Activated naive CD4-positive, alpha-beta T cell treated with anti-CD3 and anti-CD28 coated beads, Interleukin-2, amount 10 ng/mL, durations not matched to agents 7 days and 5 days (primary cell): ENCODE results near the gene PRRX2.

Source experiments
- CTCF ChIA-PET: fragments of 350-600 bp; sonication (Branson Sonifier 250); formaldehyde crosslinking; loops from one replicate; lab custom pipeline; 2021; ENCODE audit warnings: antibody characterized with exemption; lab: Charles Lee
- DNase-seq: peaks from one replicate; pipeline ENCODE4 v3.0.0-alpha.2; 2020
- H3K27ac Mint-ChIP-seq: one replicate; pipeline ENCODE4 v1.8.0; 2021; ENCODE audit warnings: mild to moderate bottlenecking, moderate library complexity, mixed read lengths
- H3K27me3 Mint-ChIP-seq: one replicate; pipeline ENCODE4 v1.8.0; 2021; ENCODE audit warnings: mild to moderate bottlenecking, mixed read lengths
- H3K36me3 Mint-ChIP-seq: one replicate; pipeline ENCODE4 v1.8.0; 2021; ENCODE audit warnings: mixed read lengths
- H3K4me1 Mint-ChIP-seq: one replicate; pipeline ENCODE4 v1.8.0; 2021; ENCODE audit warnings: mixed read lengths
- H3K4me3 Mint-ChIP-seq: one replicate; pipeline ENCODE4 v1.8.0; 2021; ENCODE audit warnings: mild to moderate bottlenecking, moderate library complexity, mixed read lengths
- H3K9me3 Mint-ChIP-seq: one replicate; pipeline ENCODE4 v1.8.0; 2021; ENCODE audit warnings: mixed read lengths

Gene PRRX2

GRCh38 chr9:129665389-129665775 lies at the start of gene PRRX2:
Gene PRRX2 (plus strand): TSS chr9:129665647. CDS start chr9:129665868, 221 bp downstream.
- no peaks in the 10 kb centered on the region for H3K9me3 Mint-ChIP-seq
- H3K27me3 Mint-ChIP-seq: peaks cover 84% of the 10 kb centered on the region
- DNase-seq: peak; percentile 62
- H3K4me1 Mint-ChIP-seq: peaks cover 8% of the 10 kb centered on the region
- CTCF ChIA-PET: interaction anchor here (0.6 kb wide), 1 partner anchor 24 kb away, joined by 3 read pairs; no protein-coding TSS in a partner anchor
- H3K36me3 Mint-ChIP-seq: no peaks in the 10 kb centered on the region
- no peak within 1 kb of the TSS for H3K27ac Mint-ChIP-seq
- peak within 1 kb of the TSS; percentile 65 for H3K4me3 Mint-ChIP-seq

- peaks cover 84% of the 10 kb centered on the region for H3K27me3 Mint-ChIP-seq
- no peak overlapping the region for H3K4me3 Mint-ChIP-seq
- peaks cover 5% of the 10 kb centered on the region for H3K4me1 Mint-ChIP-seq
- no peak overlapping the region for H3K27ac Mint-ChIP-seq
- no peaks in the 10 kb centered on the region for H3K9me3 Mint-ChIP-seq
- CTCF ChIA-PET: interaction anchor here (1.1 kb wide), 1 partner anchor 486 kb away, joined by 3 read pairs; no protein-coding TSS in a partner anchor
- DNase-seq: peak; percentile 55
- H3K36me3 Mint-ChIP-seq: no peaks in the 10 kb centered on the region
Measured at GRCh38 chr9:129617167-129617566, 48.3 kb upstream of the PRRX2 start.

- peaks cover 20% of the 10 kb centered on the region for H3K4me1 Mint-ChIP-seq
- no peaks in the 10 kb centered on the region for H3K36me3 Mint-ChIP-seq
- peaks cover 76% of the 10 kb centered on the region for H3K27me3 Mint-ChIP-seq
- peak; percentile 30 for DNase-seq
- CTCF ChIA-PET: interaction anchor here (0.8 to 7.3 kb wide), 5 partner anchors 7 to 480 kb away, joined by 3 to 63 read pairs (median 3); no protein-coding TSS in a partner anchor
- H3K9me3 Mint-ChIP-seq: no peaks in the 10 kb centered on the region
- H3K27ac Mint-ChIP-seq: no peak overlapping the region
- H3K4me3 Mint-ChIP-seq: no peak overlapping the region
Measured at GRCh38 chr9:129619787-129620668, 45.4 kb upstream of the PRRX2 start.

GRCh38 chr9:129620669-129621295 lies 44.7 kb upstream of the PRRX2 start, which contains the start of gene C9orf50:
Gene C9orf50 (minus strand): TSS chr9:129621101. CDS start chr9:129620574, 527 bp downstream.
- Mint-ChIP-seq H3K27ac (no peak within 1 kb of the TSS), H3K36me3 (no peaks in the 10 kb centered on the region), H3K9me3 (no peaks in the 10 kb centered on the region), H3K27me3 (peaks cover 69% of the 10 kb centered on the region), H3K4me1 (peaks cover 25% of the 10 kb centered on the region), H3K4me3 (no peak within 1 kb of the TSS)
- CTCF ChIA-PET: interaction anchor here (0.8 to 7.3 kb wide), 7 partner anchors 8 to 491 kb away, joined by 3 to 63 read pairs (median 3); no protein-coding TSS in a partner anchor
- no peak for DNase-seq

- Mint-ChIP-seq H3K27ac (no peak overlapping the region), H3K9me3 (no peaks in the 10 kb centered on the region), H3K4me1 (peaks cover 41% of the 10 kb centered on the region), H3K4me3 (no peak overlapping the region), H3K36me3 (peaks cover 11% of the 10 kb centered on the region), H3K27me3 (peaks cover 55% of the 10 kb centered on the region)
- CTCF ChIA-PET: interaction anchor here (1.0 to 7.3 kb wide), 10 partner anchors 11 to 492 kb away, joined by 3 to 63 read pairs (median 8); no protein-coding TSS in a partner anchor
- DNase-seq: no peak
Measured at GRCh38 chr9:129623331-129623730, 42.1 kb upstream of the PRRX2 start.

- H3K27me3 Mint-ChIP-seq: peaks cover 46% of the 10 kb centered on the region
- H3K9me3 Mint-ChIP-seq: no peaks in the 10 kb centered on the region
- peak; percentile 84 for DNase-seq
- peak overlapping the region; percentile 92 for H3K27ac Mint-ChIP-seq
- H3K36me3 Mint-ChIP-seq: peaks cover 14% of the 10 kb centered on the region
- peaks cover 47% of the 10 kb centered on the region for H3K4me1 Mint-ChIP-seq
- CTCF ChIA-PET: interaction anchor here (0.7 to 7.3 kb wide), 35 partner anchors 8 to 715 kb away, joined by 3 to 63 read pairs (median 4); partner anchors contain the start of genes IER5L and PTPA
- peak overlapping the region; percentile 59 for H3K4me3 Mint-ChIP-seq
Measured at GRCh38 chr9:129624168-129624759, 41.2 kb upstream of the PRRX2 start.

- Mint-ChIP-seq H3K36me3 (peaks cover 14% of the 10 kb centered on the region), H3K9me3 (no peaks in the 10 kb centered on the region), H3K27ac (peak overlapping the region; percentile 92), H3K4me3 (peak overlapping the region; percentile 81), H3K27me3 (peaks cover 39% of the 10 kb centered on the region), H3K4me1 (peaks cover 48% of the 10 kb centered on the region)
- CTCF ChIA-PET: interaction anchor here (0.7 to 7.3 kb wide), 28 partner anchors 9 to 716 kb away, joined by 3 to 63 read pairs (median 4); partner anchors contain the start of gene IER5L
- DNase-seq: peak; percentile 47
Measured at GRCh38 chr9:129624947-129625346, 40.5 kb upstream of the PRRX2 start.

- H3K36me3 Mint-ChIP-seq: peaks cover 14% of the 10 kb centered on the region
- peaks cover 57% of the 10 kb centered on the region for H3K4me1 Mint-ChIP-seq
- H3K4me3 Mint-ChIP-seq: peak within 1 kb of the TSS; percentile 81
- CTCF ChIA-PET: interaction anchor here (1.1 to 7.3 kb wide), 8 partner anchors 13 to 511 kb away, joined by 5 to 63 read pairs (median 17); no protein-coding TSS in a partner anchor
- H3K27ac Mint-ChIP-seq: peak within 1 kb of the TSS; percentile 92
- H3K9me3 Mint-ChIP-seq: no peaks in the 10 kb centered on the region
- peak; percentile 89 for DNase-seq
- H3K27me3 Mint-ChIP-seq: peaks cover 28% of the 10 kb centered on the region
Measured at GRCh38 chr9:129626079-129626624, 39.3 kb upstream of the PRRX2 start, which contains the start of gene NTMT1. Gene NTMT1 (plus strand): TSS chr9:129626163. CDS start chr9:129632704, 6,541 bp downstream.

GRCh38 chr9:129626625-129627284 lies 38.7 kb upstream of the PRRX2 start:
- DNase-seq: peak; percentile 61
- peak overlapping the region; percentile 91 for H3K27ac Mint-ChIP-seq
- CTCF ChIA-PET: interaction anchor here (0.5 to 7.3 kb wide), 6 partner anchors 12 to 495 kb away, joined by 3 to 63 read pairs (median 4); no protein-coding TSS in a partner anchor
- peaks cover 22% of the 10 kb centered on the region for H3K27me3 Mint-ChIP-seq
- H3K9me3 Mint-ChIP-seq: no peaks in the 10 kb centered on the region
- peak overlapping the region; percentile 81 for H3K4me3 Mint-ChIP-seq
- peaks cover 16% of the 10 kb centered on the region for H3K36me3 Mint-ChIP-seq
- peaks cover 59% of the 10 kb centered on the region for H3K4me1 Mint-ChIP-seq

- peak overlapping the region; percentile 91 for H3K27ac Mint-ChIP-seq
- peaks cover 11% of the 10 kb centered on the region for H3K27me3 Mint-ChIP-seq
- DNase-seq: no peak
- H3K36me3 Mint-ChIP-seq: peaks cover 21% of the 10 kb centered on the region
- CTCF ChIA-PET: interaction anchor here (0.6 to 7.3 kb wide), 6 partner anchors 15 to 496 kb away, joined by 3 to 63 read pairs (median 3); no protein-coding TSS in a partner anchor
- no peaks in the 10 kb centered on the region for H3K9me3 Mint-ChIP-seq
- H3K4me3 Mint-ChIP-seq: peak overlapping the region; percentile 81
- H3K4me1 Mint-ChIP-seq: peaks cover 59% of the 10 kb centered on the region
Measured at GRCh38 chr9:129627556-129628440, 37.6 kb upstream of the PRRX2 start.

- H3K27ac Mint-ChIP-seq: no peak overlapping the region
- peaks cover 55% of the 10 kb centered on the region for H3K4me1 Mint-ChIP-seq
- H3K9me3 Mint-ChIP-seq: no peaks in the 10 kb centered on the region
- DNase-seq: no peak
- H3K36me3 Mint-ChIP-seq: peaks cover 24% of the 10 kb centered on the region
- CTCF ChIA-PET: interaction anchor here (0.6 to 3.0 kb wide), 4 partner anchors 11 to 497 kb away, joined by 3 to 8 read pairs (median 4); no protein-coding TSS in a partner anchor
- H3K4me3 Mint-ChIP-seq: no peak overlapping the region
- H3K27me3 Mint-ChIP-seq: peaks cover 5% of the 10 kb centered on the region
Measured at GRCh38 chr9:129628709-129629108, 36.7 kb upstream of the PRRX2 start.
